ENCODE data around the gene GSTM5.
"Not testable (repeated sequence)": the region's sequence is repeated elsewhere in the genome, so short reads cannot be mapped to it uniquely, and the experiment has no call there.

GSTM5 gene

DNA sequence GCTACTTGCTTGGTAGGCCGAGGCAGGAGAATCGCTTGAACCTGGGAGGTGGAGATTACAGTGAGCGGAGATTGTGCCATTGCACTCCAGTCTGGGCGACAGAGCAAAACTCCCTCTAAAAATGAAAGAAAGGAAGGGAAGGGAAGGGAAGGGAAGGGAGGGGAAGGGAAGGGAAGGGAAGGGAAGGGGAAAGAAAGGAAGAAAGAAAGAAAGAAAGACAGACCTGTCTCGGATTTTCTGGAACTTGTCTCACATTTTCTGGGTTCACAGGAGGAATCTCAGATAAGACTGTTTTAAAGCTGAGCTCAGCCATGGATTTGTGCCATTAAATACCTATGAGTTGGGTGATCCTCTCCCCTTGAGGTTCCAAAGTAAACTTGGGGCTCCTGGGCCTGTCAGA lies 12.9 kb downstream of the GSTM5 start:
- Mint-ChIP-seq H3K4me3 (no peak overlapping the region), H3K9me3 (no peaks in the 10 kb centered on the region), H3K36me3 (ENCODE audit: insufficient read depth) (peaks cover 1% of the 10 kb centered on the region), H3K27ac (ENCODE audit: low read depth) (no peak overlapping the region), H3K27me3 (no peaks in the 10 kb centered on the region), H3K4me1 (no peaks in the 10 kb centered on the region)
- DNase-seq (ENCODE audit: low spot score in 2 of 2) (no peak), ATAC-seq (replicated peaks; ENCODE audit: extremely low read depth, poor library complexity, severe bottlenecking) (no peak)

DNA sequence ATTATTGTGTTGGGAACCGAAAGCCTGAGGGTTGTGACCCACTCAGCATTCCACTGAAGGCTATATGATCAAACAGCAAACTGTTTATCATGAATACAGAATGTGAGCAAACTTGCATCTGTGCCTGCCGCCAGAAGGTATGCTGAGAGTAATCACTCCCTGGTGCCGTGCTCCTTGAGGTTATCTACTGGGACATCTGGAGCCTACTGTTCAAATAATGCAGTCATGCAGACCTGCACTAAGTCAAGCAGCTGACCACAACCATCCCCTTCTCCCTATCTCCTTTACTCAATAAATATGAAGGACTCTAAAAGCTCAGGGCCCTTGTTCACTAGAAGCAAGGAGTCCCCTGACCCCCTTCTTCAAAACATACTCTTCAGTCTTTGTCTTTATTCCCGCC lies 13.5 kb downstream of the GSTM5 start:
- no peak overlapping the region for H3K27ac Mint-ChIP-seq (ENCODE audit: low read depth)
- H3K27me3 Mint-ChIP-seq, result no peaks in the 10 kb centered on the region
- DNase-seq (ENCODE audit: low spot score in 2 of 2), result no peak
- no peaks in the 10 kb centered on the region for H3K4me1 Mint-ChIP-seq
- no peaks in the 10 kb centered on the region for H3K9me3 Mint-ChIP-seq
- no peak overlapping the region for H3K4me3 Mint-ChIP-seq
- peaks cover 1% of the 10 kb centered on the region for H3K36me3 Mint-ChIP-seq (ENCODE audit: insufficient read depth)
- no peak for ATAC-seq (replicated peaks; ENCODE audit: extremely low read depth, poor library complexity, severe bottlenecking)

DNA sequence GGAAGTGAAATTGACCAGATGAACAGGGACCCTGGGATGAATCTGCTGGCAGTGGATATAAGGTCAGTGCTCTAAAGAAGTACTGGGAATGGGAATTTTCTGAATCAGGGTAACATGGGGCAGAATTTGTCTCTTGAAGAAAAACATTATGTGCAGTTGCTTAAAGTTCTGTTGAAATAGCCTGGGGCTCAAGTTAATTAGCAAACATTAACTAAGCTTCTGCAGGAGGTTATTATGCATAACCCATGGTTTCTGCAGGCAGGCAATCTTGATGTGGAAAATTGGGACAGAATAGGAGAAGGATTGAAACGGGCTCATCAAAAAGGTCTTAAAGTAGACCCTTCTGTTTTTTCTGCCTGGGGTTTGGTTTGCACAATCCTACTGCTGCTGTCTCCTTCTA lies 14.0 kb downstream of the GSTM5 start:
- no peak for DNase-seq (ENCODE audit: low spot score in 2 of 2)
- no peak overlapping the region for H3K4me3 Mint-ChIP-seq
- peaks cover 1% of the 10 kb centered on the region for H3K36me3 Mint-ChIP-seq (ENCODE audit: insufficient read depth)

DNA sequence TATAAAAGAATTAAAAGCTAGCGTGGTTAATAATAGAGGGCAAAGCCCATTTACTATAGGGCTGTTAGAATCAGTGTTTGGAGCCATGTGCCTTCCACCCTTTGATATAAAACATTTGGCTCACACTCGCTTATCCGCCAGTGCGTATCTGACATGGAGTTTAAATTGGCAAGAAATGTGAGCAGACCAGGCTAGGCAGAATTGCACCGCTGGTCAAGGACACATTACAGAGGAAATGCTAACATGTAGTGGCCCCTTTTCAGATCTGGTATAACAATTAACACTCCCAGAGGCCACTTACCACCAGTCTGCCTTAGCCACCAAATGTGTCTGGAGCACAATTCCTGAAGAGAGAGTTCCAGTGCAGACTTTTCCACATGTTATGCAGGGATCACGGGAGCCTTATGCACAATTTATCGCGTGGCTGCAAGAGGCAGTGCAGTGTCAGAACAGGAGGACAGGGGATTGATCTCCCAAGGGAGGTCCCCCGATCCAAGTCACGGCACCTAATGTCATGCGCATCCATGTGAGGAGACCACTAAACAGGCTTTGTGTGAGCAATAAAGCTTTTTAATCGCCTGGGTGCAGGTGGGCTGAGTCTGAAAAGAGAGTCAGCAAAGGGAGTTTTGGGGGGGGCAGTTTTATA lies 14.8 kb downstream of the GSTM5 start:
- DNase-seq (ENCODE audit: low spot score in 2 of 2), result no peak
- Mint-ChIP-seq H3K9me3 (no peaks in the 10 kb centered on the region), H3K4me1 (no peaks in the 10 kb centered on the region), H3K4me3 (no peak overlapping the region), H3K27me3 (peaks cover 6% of the 10 kb centered on the region), H3K36me3 (ENCODE audit: insufficient read depth) (peaks cover 1% of the 10 kb centered on the region), H3K27ac (ENCODE audit: low read depth) (no peak overlapping the region)
- ATAC-seq (replicated peaks; ENCODE audit: extremely low read depth, poor library complexity, severe bottlenecking), result no peak

More for the DNA sequence above, 14.0 kb downstream of the GSTM5 start:
- Mint-ChIP-seq H3K4me1 (no peaks in the 10 kb centered on the region), H3K9me3 (no peaks in the 10 kb centered on the region), H3K27me3 (no peaks in the 10 kb centered on the region), H3K27ac (ENCODE audit: low read depth) (no peak overlapping the region)
- no peak for ATAC-seq (replicated peaks; ENCODE audit: extremely low read depth, poor library complexity, severe bottlenecking)

DNA sequence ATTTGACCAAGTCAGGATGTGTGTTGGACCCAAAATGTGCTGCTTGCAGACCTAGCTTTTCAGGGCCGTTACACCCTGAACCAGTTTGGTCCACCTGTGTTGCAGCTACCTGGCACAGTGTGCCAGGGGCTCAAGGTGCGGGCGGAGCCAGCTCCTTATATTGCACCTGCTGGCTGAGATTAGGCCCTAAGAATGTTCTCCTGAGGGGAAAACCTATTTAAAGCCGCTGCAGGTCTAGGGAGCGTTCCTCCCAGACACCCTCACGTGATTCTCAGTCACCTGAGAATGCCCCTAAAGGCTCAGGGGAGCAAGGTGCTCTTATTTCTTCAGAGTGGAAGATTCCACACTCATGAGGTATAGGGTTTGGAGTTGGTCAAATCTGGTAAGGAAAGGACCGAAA lies 16.8 kb downstream of the GSTM5 start:
- no peaks in the 10 kb centered on the region for H3K4me1 Mint-ChIP-seq
- H3K27ac Mint-ChIP-seq (ENCODE audit: low read depth), result no peak overlapping the region
- DNase-seq (ENCODE audit: low spot score in 2 of 2) (no peak), ATAC-seq (replicated peaks; ENCODE audit: extremely low read depth, poor library complexity, severe bottlenecking) (no peak)
- peaks cover 1% of the 10 kb centered on the region for H3K36me3 Mint-ChIP-seq (ENCODE audit: insufficient read depth)
- no peaks in the 10 kb centered on the region for H3K9me3 Mint-ChIP-seq
- no peak overlapping the region for H3K4me3 Mint-ChIP-seq
- peaks cover 17% of the 10 kb centered on the region for H3K27me3 Mint-ChIP-seq

DNA sequence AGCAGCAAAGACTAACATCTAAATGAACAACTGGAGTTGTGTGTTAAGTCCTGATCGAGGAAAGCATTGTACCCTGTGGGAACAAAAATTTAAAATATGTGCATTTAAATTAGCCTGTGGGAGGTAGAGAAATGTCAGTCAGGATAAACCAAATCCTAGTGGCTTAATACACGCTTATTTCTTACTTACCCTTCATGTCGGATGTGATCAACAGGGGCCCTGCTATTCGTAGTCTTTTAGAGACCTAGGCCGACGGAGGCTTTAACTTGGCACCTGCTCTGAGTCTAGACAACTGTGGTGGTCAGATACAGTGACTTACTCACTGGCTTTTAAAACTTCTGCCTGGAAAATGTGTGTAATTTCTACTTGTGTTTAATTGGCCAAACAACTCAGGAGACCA lies 18.6 kb downstream of the GSTM5 start:
- ATAC-seq (replicated peaks; ENCODE audit: extremely low read depth, poor library complexity, severe bottlenecking) (no peak), DNase-seq (ENCODE audit: low spot score in 2 of 2) (no peak)
- Mint-ChIP-seq H3K27ac (ENCODE audit: low read depth) (no peak overlapping the region), H3K36me3 (ENCODE audit: insufficient read depth) (peaks cover 1% of the 10 kb centered on the region), H3K27me3 (peaks cover 17% of the 10 kb centered on the region), H3K4me1 (no peaks in the 10 kb centered on the region), H3K4me3 (no peak overlapping the region), H3K9me3 (no peaks in the 10 kb centered on the region)

DNA sequence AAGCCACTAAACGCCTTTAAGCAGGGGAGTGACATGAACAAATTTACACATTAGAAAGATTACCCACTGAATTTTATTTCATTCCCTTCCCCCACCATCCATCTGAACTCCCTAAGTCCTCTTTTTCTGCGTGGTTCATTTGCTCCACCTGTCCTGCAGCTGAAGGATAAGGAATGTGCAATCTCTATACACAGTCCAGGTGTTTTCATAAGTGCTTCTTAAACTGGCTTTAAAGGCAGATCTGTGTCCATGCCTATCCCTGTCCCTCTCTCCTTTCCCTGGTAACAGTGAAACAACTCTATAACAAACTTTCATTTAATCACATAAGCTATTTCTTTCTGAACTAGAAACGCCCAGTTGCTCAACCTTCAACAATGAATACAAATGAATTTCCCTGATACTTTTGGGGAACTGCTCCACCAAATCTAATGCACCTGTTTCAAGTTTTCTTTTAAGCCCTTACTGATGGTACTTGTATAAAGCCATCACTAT lies 20.4 kb downstream of the GSTM5 start:
- no peak for ATAC-seq (replicated peaks; ENCODE audit: extremely low read depth, poor library complexity, severe bottlenecking)
- H3K4me1 Mint-ChIP-seq, result no peaks in the 10 kb centered on the region
- H3K27me3 Mint-ChIP-seq, result peaks cover 29% of the 10 kb centered on the region

DNA sequence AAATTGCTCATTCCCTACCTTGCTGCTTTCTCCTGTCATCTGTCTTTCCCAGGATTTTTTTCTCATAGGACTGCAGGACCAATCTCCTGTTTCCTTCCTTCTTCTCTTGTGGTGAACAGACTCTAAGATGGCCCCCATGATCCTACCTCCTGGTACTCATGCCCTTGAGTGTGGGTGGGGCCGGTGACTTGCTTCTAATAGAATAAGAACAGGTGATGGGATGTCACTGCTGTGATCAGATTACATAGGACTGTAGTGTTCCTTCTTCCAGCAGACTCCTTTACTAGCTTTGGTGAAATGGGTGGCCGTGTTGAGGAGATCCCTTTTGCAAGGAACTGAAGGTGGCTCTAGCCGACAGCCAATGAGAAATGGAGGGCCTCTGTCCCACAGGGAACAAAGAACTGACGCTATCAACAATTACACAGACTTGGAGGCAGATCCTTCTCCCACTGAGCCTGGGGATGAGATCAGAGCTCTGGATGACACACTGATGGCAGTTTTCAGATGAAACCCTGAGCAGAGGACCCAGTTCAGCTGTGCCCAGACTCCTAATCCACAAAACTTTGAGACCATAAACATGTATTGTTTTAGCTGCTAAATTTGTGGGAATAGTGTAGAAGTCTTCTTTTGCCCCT lies 21.3 kb downstream of the GSTM5 start:
- ATAC-seq (replicated peaks; ENCODE audit: extremely low read depth, poor library complexity, severe bottlenecking) (no peak), DNase-seq (ENCODE audit: low spot score in 2 of 2) (no peak)
- H3K4me3 Mint-ChIP-seq, result no peak overlapping the region
- no peak overlapping the region for H3K27ac Mint-ChIP-seq (ENCODE audit: low read depth)
- H3K4me1 Mint-ChIP-seq, result no peaks in the 10 kb centered on the region
- H3K36me3 Mint-ChIP-seq (ENCODE audit: insufficient read depth), result no peaks in the 10 kb centered on the region
- H3K9me3 Mint-ChIP-seq, result no peaks in the 10 kb centered on the region
- H3K27me3 Mint-ChIP-seq, result peaks cover 38% of the 10 kb centered on the region

More for the DNA sequence above, 20.4 kb downstream of the GSTM5 start:
- H3K36me3 Mint-ChIP-seq (ENCODE audit: insufficient read depth), result no peaks in the 10 kb centered on the region
- H3K4me3 Mint-ChIP-seq, result no peak overlapping the region
- no peaks in the 10 kb centered on the region for H3K9me3 Mint-ChIP-seq
- DNase-seq (ENCODE audit: low spot score in 2 of 2), result no peak
- H3K27ac Mint-ChIP-seq (ENCODE audit: low read depth), result no peak overlapping the region

DNA sequence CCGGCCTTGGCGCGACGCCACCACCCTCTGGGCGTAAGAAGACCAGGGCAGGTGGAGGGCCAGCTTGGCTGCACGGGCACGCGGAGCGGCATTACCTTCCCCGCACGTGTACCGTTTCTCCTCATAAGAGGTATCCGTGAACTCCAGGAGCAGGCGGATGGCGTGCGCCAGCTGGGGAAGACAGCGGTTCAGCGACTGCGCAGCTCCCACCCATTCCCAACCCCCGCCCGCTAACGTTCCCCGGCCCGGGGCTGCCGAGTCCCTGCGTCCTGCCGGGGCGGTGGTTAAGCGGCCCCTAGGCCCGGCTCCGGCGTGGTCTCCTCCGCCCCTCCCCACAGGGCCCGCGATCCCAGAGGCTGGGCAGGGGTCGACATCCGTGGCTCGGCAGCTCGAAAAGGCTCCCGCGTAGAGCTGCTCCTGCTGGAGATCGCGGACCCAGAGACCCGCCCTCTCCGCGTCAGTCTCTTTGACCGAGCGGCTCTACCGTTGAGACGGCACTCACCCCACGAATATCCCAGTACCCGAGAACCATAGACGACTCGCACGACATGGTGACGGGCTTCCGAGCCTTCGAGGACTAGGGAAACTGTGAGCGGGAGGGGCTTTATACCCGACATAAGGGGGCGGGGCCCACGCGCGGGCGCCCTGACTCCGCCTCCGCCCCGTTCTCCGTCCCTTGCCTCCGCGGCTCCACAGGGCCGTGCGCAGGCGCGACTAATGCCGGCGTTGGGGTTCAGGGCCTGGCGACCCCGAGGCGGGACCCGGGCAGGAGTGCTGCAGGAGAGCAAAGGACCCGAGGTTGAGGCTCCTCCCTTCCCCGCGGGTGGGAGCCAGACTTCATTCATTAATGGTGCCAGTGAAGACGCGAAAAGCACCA lies 27.9 kb downstream of the GSTM5 start:
- no peak overlapping the region for H3K27ac Mint-ChIP-seq (ENCODE audit: low read depth)
- ATAC-seq (replicated peaks; ENCODE audit: extremely low read depth, poor library complexity, severe bottlenecking) (peak; percentile 93), DNase-seq (ENCODE audit: low spot score in 2 of 2) (peak; percentile 38 to 63)
- no peaks in the 10 kb centered on the region for H3K36me3 Mint-ChIP-seq (ENCODE audit: insufficient read depth)
- H3K9me3 Mint-ChIP-seq, result no peaks in the 10 kb centered on the region
- peaks cover 43% of the 10 kb centered on the region for H3K27me3 Mint-ChIP-seq
- H3K4me3 Mint-ChIP-seq, result peak overlapping the region; percentile 58
- peaks cover 8% of the 10 kb centered on the region for H3K4me1 Mint-ChIP-seq

DNA sequence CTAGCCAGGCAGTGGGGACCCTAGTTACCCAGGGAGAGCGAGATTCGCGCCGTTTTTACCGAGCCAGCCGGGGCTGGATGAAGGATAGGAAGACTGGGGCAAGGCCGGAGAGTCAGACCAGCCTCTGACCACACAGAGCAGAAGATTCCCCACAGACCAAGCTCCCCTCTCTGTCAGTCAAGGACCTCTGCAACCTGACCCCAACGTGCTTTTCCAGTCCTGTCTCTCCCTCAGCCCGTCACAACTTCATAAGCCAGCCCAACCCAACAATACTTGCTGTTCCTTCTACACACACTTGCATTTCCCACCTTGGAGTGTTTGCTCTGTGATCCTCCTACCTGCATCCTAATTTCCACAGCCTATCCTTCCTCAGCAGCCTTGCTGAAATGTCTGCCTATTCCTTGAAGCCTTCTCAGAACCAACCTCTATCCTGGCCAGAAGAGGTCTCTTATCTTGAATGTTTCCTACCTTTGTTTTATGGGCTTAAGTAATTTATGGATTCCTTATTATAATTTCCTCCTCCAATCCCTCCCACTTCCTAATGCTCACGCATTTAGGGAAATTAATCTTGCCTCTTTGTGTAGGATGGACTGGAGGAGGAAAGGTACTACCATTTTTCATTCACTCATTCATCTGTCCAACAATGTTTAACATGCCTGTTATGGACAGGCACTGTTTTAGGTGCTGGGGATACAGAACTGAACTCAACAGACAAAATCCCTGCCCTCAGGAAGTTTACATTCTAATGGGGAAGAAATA lies 28.7 kb downstream of the GSTM5 start, which contains the start of gene GSTM3:
Gene GSTM3 (minus strand): TSS at position 424 of the 759 bp plus-strand sequence. CDS start 751 bp downstream, outside the sequence.
- peak within 1 kb of the TSS; percentile 16 for H3K27ac Mint-ChIP-seq (ENCODE audit: low read depth)
- H3K36me3 Mint-ChIP-seq (ENCODE audit: insufficient read depth), result no peaks in the 10 kb centered on the region
- H3K27me3 Mint-ChIP-seq, result peaks cover 50% of the 10 kb centered on the region
- H3K4me3 Mint-ChIP-seq, result peak within 1 kb of the TSS; percentile 58
- ATAC-seq (replicated peaks; ENCODE audit: extremely low read depth, poor library complexity, severe bottlenecking), result no peak
- DNase-seq (ENCODE audit: low spot score in 2 of 2), result no peak
- no peaks in the 10 kb centered on the region for H3K9me3 Mint-ChIP-seq
- peaks cover 8% of the 10 kb centered on the region for H3K4me1 Mint-ChIP-seq

DNA sequence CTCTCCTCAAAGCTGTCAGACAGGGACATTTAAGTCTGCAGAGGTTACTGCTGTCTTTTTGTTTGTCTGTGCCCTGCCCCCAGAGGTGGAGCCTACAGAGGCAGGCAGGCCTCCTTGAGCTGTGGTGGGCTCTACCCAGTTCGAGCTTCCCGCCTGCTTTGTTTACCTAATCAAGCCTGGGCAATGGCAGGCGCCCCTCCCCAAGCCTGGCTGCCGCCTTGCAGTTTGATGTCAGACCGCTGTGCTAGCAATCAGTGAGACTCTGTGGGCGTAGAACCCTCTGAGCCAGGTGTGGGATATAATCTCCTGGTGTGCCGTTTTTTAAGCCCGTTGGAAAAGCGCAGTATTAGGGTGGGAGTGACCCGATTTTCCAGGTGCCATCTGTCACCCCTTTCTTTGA lies 36.3 kb downstream of the GSTM5 start:
- H3K9me3 Mint-ChIP-seq; H3K4me1 Mint-ChIP-seq; ATAC-seq (replicated peaks; ENCODE audit: extremely low read depth, poor library complexity, severe bottlenecking); DNase-seq (ENCODE audit: low spot score in 2 of 2); H3K27ac Mint-ChIP-seq (ENCODE audit: low read depth); H3K36me3 Mint-ChIP-seq (ENCODE audit: insufficient read depth); H3K4me3 Mint-ChIP-seq: not testable (repeated sequence)
- peaks cover 78% of the 10 kb centered on the region for H3K27me3 Mint-ChIP-seq

DNA sequence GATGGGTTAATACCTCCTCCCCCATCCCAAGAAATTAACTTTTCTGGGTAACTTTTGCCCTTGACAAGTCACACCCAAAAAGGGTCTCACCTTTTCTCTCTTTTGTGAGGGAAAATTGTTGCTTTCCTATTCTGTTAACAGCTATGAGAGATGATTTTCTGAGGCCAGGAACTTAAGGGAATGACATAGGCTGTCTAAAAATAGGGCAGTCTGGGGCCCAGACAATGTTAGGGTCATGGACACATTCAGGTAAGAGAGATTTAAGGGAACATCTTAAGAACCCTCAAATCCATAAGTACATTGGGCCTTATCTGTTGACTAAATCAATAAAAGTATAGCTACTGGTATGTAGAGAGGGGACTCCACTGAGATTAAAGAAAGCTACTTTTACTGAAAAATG lies 37.2 kb downstream of the GSTM5 start:
- Mint-ChIP-seq H3K36me3 (ENCODE audit: insufficient read depth) (no peaks in the 10 kb centered on the region), H3K27me3 (peaks cover 78% of the 10 kb centered on the region), H3K4me1 (no peaks in the 10 kb centered on the region), H3K4me3 (no peak overlapping the region), H3K9me3 (no peaks in the 10 kb centered on the region), H3K27ac (ENCODE audit: low read depth) (no peak overlapping the region)
- ATAC-seq (replicated peaks; ENCODE audit: extremely low read depth, poor library complexity, severe bottlenecking) (no peak), DNase-seq (ENCODE audit: low spot score in 2 of 2) (no peak)
